ENCODE data around the gene FSD1L. TPM values are rescaled to one million over a fixed set of nuclear protein-coding genes. Genes with fewer than 3 reads are reported as not detected.

FSD1L gene
- total RNA-seq, 2 donors from 2014 or later = 0.66 to 6.0 TPM

GRCh38 chr9:105444130-105444529 lies 3.7 kb upstream of the FSD1L start:
- no peak for ATAC-seq
- no peaks in the 10 kb centered on the region for H3K36me3 ChIP-seq (replicated peaks in 1 of 2; ENCODE audit: insufficient read depth in 1 of 2, low read depth in 2 of 2)
- 45 to 52% methylated on average over 4 of the region's 4 CpGs for WGBS, 2 donors
- H3K9me3 ChIP-seq = no peaks in the 10 kb centered on the region
- no peak for DNase-seq
- TF ChIP-seq POLR2A (IDR thresholded peaks at IDR 0.05) (no peak), CTCF (IDR thresholded peaks at IDR 0.05) (no peak)
- H3K4me1 ChIP-seq = peaks cover 9% of the 10 kb centered on the region
- no peaks in the 10 kb centered on the region for H3K27me3 ChIP-seq
- intact Hi-C loops (cut with DNase I) = no loop called here
- H3K27ac ChIP-seq = no peak overlapping the region
- no peak overlapping the region for H3K4me3 ChIP-seq

GRCh38 chr9:105445203-105445881 lies 2.5 kb upstream of the FSD1L start:
- DNase-seq (no peak), ATAC-seq (no peak)
- no peak overlapping the region for H3K27ac ChIP-seq
- no peaks in the 10 kb centered on the region for H3K27me3 ChIP-seq
- H3K9me3 ChIP-seq = no peaks in the 10 kb centered on the region
- H3K36me3 ChIP-seq (replicated peaks in 1 of 2; ENCODE audit: insufficient read depth in 1 of 2, low read depth in 2 of 2) = no peaks in the 10 kb centered on the region
- peaks cover 14% of the 10 kb centered on the region for H3K4me1 ChIP-seq
- 81 to 83% methylated on average over 8 of the region's 8 CpGs for WGBS, 2 donors
- no peak overlapping the region for H3K4me3 ChIP-seq
- TF ChIP-seq POLR2A (IDR thresholded peaks at IDR 0.05) (no peak), CTCF (IDR thresholded peaks at IDR 0.05) (no peak)
- intact Hi-C loops (cut with DNase I) = no loop called here

- Histone ChIP-seq H3K27me3 (no peaks in the 10 kb centered on the region), H3K9me3 (no peaks in the 10 kb centered on the region), H3K4me1 (peaks cover 14% of the 10 kb centered on the region), H3K36me3 (replicated peaks in 1 of 2; ENCODE audit: insufficient read depth in 1 of 2, low read depth in 2 of 2) (no peaks in the 10 kb centered on the region), H3K27ac (peak overlapping the region; percentile 1 to 67 (median 46)), H3K4me3 (peak overlapping the region; percentile 96)
- DNase-seq = peak in 1 of 4 donors; percentile 12
- ATAC-seq = no peak
- WGBS, 2 donors = 28 to 30% methylated on average over 16 of the region's 16 CpGs
- intact Hi-C loops (cut with DNase I) = no loop called here
- TF ChIP-seq CTCF (IDR thresholded peaks at IDR 0.05) (no peak), POLR2A (IDR thresholded peaks at IDR 0.05) (no peak)
Measured at GRCh38 chr9:105447386-105447813, 434 bp upstream of the FSD1L start.

GRCh38 chr9:105449081-105449480 lies 1.2 kb downstream of the FSD1L start:
- Histone ChIP-seq H3K27ac (no peak overlapping the region), H3K36me3 (replicated peaks in 1 of 2; ENCODE audit: insufficient read depth in 1 of 2, low read depth in 2 of 2) (no peaks in the 10 kb centered on the region), H3K4me3 (no peak overlapping the region), H3K27me3 (no peaks in the 10 kb centered on the region), H3K4me1 (peaks cover 14% of the 10 kb centered on the region), H3K9me3 (no peaks in the 10 kb centered on the region)
- intact Hi-C loops (cut with DNase I) = no loop called here
- no peak for DNase-seq
- WGBS, 2 donors = 23 to 24% methylated on average over 2 of the region's 2 CpGs
- no peak for TF ChIP-seq POLR2A (IDR thresholded peaks at IDR 0.05)
- TF ChIP-seq CTCF (IDR thresholded peaks at IDR 0.05) = no peak
- ATAC-seq = no peak

- Histone ChIP-seq H3K4me1 (peaks cover 14% of the 10 kb centered on the region), H3K9me3 (no peaks in the 10 kb centered on the region), H3K27me3 (no peaks in the 10 kb centered on the region), H3K27ac (no peak overlapping the region), H3K36me3 (replicated peaks in 1 of 2; ENCODE audit: insufficient read depth in 1 of 2, low read depth in 2 of 2) (no peaks in the 10 kb centered on the region), H3K4me3 (no peak overlapping the region)
- no peak for TF ChIP-seq CTCF (IDR thresholded peaks at IDR 0.05)
- TF ChIP-seq POLR2A (IDR thresholded peaks at IDR 0.05) = no peak
- DNase-seq (no peak), ATAC-seq (no peak)
- WGBS, 2 donors = 89 to 93% methylated on average over 3 of the region's 3 CpGs
- intact Hi-C loops (cut with DNase I) = no loop called here
Measured at GRCh38 chr9:105452185-105452584, 4.4 kb downstream of the FSD1L start.
